Keratinocyte (primary cell): ENCODE measurements around the gene AAGAB. TPM values are rescaled to one million over a fixed set of nuclear protein-coding genes. Genes with fewer than 3 reads are reported as not detected.

Source experiments
- DNase-seq: peaks from one replicate; pipeline ENCODE4 v3.0.0-alpha.2; 2011; ENCODE audit warnings: low read depth, missing footprints, low spot score
- FAIRE-seq: peaks from 2 replicates; lab custom pipeline; 2011; peaks lifted over from hg19 to GRCh38; lab: Jason Lieb, UNC
- H2AFZ ChIP-seq: 2 replicates; pipeline ENCODE4 v1.6.0; 2012; ENCODE audit warnings: low read length, control low read depth, inconsistent platforms; ENCODE audit not compliant: control insufficient read depth
- H3K27ac ChIP-seq: 2 replicates; pipeline ENCODE4 v1.5.1; 2011; ENCODE audit warnings: low read length; ENCODE audit not compliant: control insufficient read depth, insufficient read depth
- H3K27me3 ChIP-seq: 3 replicates; pipeline ENCODE4 v1.6.0; 2011; ENCODE audit warnings: low read length; ENCODE audit not compliant: control insufficient read depth, insufficient read depth; ENCODE audit errors: extremely low read depth
- H3K36me3 ChIP-seq, 2 experiments: 2 replicates in 1 of 2; 3 replicates in 1 of 2; pipeline ENCODE4 v1.5.1; 2011; ENCODE audit warnings: low read length in 2 of 2, mild to moderate bottlenecking in 1 of 2; ENCODE audit not compliant: control insufficient read depth in 2 of 2, insufficient read depth in 2 of 2; ENCODE audit errors: extremely low read depth in 1 of 2
- H3K4me1 ChIP-seq: 3 replicates; pipeline ENCODE4 v1.5.1; 2011; ENCODE audit warnings: low read length; ENCODE audit not compliant: control insufficient read depth, insufficient read depth; ENCODE audit errors: extremely low read depth
- H3K4me2 ChIP-seq: 3 replicates; pipeline ENCODE4 v1.6.0; 2011; ENCODE audit warnings: low read depth, low read length; ENCODE audit not compliant: control insufficient read depth, insufficient read depth; ENCODE audit errors: extremely low read depth
- H3K4me3 ChIP-seq, 3 experiments: fragments of 200-600 bp in 1 of 3; sonication (generic) in 1 of 3; 2 replicates in 2 of 3; 3 replicates in 1 of 3; pipeline ENCODE4 v1.5.1; 2011 to 2016; ENCODE audit warnings: low read length in 3 of 3, mild to moderate bottlenecking in 3 of 3, control low read depth in 2 of 3, inconsistent platforms in 1 of 3, low read depth in 1 of 3, mixed read lengths in 1 of 3, mixed run types in 1 of 3, moderate library complexity in 1 of 3; ENCODE audit not compliant: control insufficient read depth in 2 of 3, insufficient read depth in 2 of 3; ENCODE audit errors: extremely low read depth in 1 of 3
- H3K79me2 ChIP-seq: 2 replicates; pipeline ENCODE4 v1.6.0; 2012; ENCODE audit warnings: low read length; ENCODE audit not compliant: control insufficient read depth, insufficient read depth
- H3K9ac ChIP-seq: 3 replicates; pipeline ENCODE4 v1.6.0; 2011; ENCODE audit warnings: low read length; ENCODE audit not compliant: control insufficient read depth, insufficient read depth; ENCODE audit errors: extremely low read depth
- H3K9me1 ChIP-seq: 3 replicates; pipeline ENCODE4 v1.6.0; 2011; ENCODE audit warnings: low read length; ENCODE audit not compliant: control insufficient read depth, insufficient read depth; ENCODE audit errors: extremely low read depth
- H3K9me3 ChIP-seq: 2 replicates; pipeline ENCODE4 v1.5.1; 2012; ENCODE audit warnings: low read depth, low read length; ENCODE audit not compliant: control insufficient read depth
- H4K20me1 ChIP-seq: 3 replicates; pipeline ENCODE4 v1.6.0; 2011; ENCODE audit warnings: low read length; ENCODE audit not compliant: control insufficient read depth, insufficient read depth; ENCODE audit errors: extremely low read depth
- CTCF ChIP-seq, 3 experiments: IDR thresholded peaks in 1 of 3; conservative IDR thresholded peaks in 1 of 3; optimal IDR thresholded peaks in 1 of 3; 2 replicates in 2 of 3; 3 replicates in 1 of 3; pipeline versions ENCODE3 to v1.5.1; 2011; ENCODE audit warnings: low read length in 3 of 3, mild to moderate bottlenecking in 3 of 3, moderate library complexity in 2 of 3, control low read depth in 1 of 3, inconsistent platforms in 1 of 3; ENCODE audit not compliant: insufficient read depth in 2 of 3; ENCODE audit errors: extremely low read depth in 1 of 3
- EZH2 ChIP-seq: IDR thresholded peaks from one replicate; pipeline ENCODE4 v1.6.1; 2012; ENCODE audit warnings: inconsistent platforms, mild to moderate bottlenecking, low read length, moderate library complexity
- dilution Hi-C: fragments of 300-500 bp; cut with MboI; formaldehyde crosslinking; loops from one replicate; pipeline ENCODE4 v1.7.0; 2020; ENCODE audit warnings: low sequenced_read_pairs; ENCODE audit not compliant: extremely low pct_ligation_motif_present
- polyA plus RNA-seq, 5 experiments: library from polyadenylated mRNA; depleted of rRNA in 3 of 5; stranded (reverse) in 3 of 5; stranded (forward) in 1 of 5; unstranded in 1 of 5; fragments of >200 nt; gene quantifications; 1 replicate in 1 of 5; 2 replicates in 3 of 5; 3 replicates in 1 of 5; pipeline versions ENCODE4 v1.2.1 to v1.2.3, GENCODE V29; 2011 to 2012; ENCODE audit warnings: missing spikeins in 2 of 5, low read depth in 1 of 5, low replicate concordance in 1 of 5

Gene AAGAB
- polyA plus RNA-seq, 1 donor (not counting 4 experiments of a cell fraction or from before 2014, with no cell fraction given): 82.7 TPM

GRCh38 chr15:67180035-67180434, 74.4 kb downstream of the AAGAB start:
- Histone ChIP-seq H3K79me2 (peaks cover 20% of the 10 kb centered on the region), H3K9ac (no peak overlapping the region), H2AFZ (no peak overlapping the region), H3K9me3 (no peaks in the 10 kb centered on the region), H3K4me2 (no peak overlapping the region), H3K27ac (no peak overlapping the region), H3K36me3 (peaks cover 30 to 63% of the 10 kb centered on the region in 2 experiments), H3K27me3 (no peaks in the 10 kb centered on the region), H3K4me3 (no peak overlapping the region), H3K9me1 (no peaks in the 10 kb centered on the region), H4K20me1 (no peaks in the 10 kb centered on the region), H3K4me1 (peaks cover 28% of the 10 kb centered on the region)
- dilution Hi-C loops: no loop called here
- TF ChIP-seq EZH2 (no peak), CTCF (optimal IDR thresholded peaks at IDR 0.05 in 1 of 3, IDR thresholded peaks at IDR 0.05 in 1 of 3, conservative IDR thresholded peaks at IDR 0.05 in 1 of 3; ENCODE audit: extremely low read depth in 1 of 3, insufficient read depth in 2 of 3, low read length in 3 of 3) (no peak)
- no peak for FAIRE-seq
- no peak for DNase-seq

- no peak for DNase-seq
- H3K9ac ChIP-seq: no peak overlapping the region
- no peaks in the 10 kb centered on the region for H3K9me1 ChIP-seq
- H3K4me1 ChIP-seq: peaks cover 33% of the 10 kb centered on the region
- H3K9me3 ChIP-seq: no peaks in the 10 kb centered on the region
- dilution Hi-C loops: no loop called here
- peaks cover 28 to 57% of the 10 kb centered on the region in 2 experiments for H3K36me3 ChIP-seq
- no peaks in the 10 kb centered on the region for H4K20me1 ChIP-seq
- no peak overlapping the region for H3K27ac ChIP-seq
- no peak overlapping the region for H3K4me2 ChIP-seq
- no peak overlapping the region for H2AFZ ChIP-seq
- H3K79me2 ChIP-seq: peaks cover 20% of the 10 kb centered on the region
- no peak for TF ChIP-seq CTCF (optimal IDR thresholded peaks at IDR 0.05 in 1 of 3, IDR thresholded peaks at IDR 0.05 in 1 of 3, conservative IDR thresholded peaks at IDR 0.05 in 1 of 3; ENCODE audit: extremely low read depth in 1 of 3, insufficient read depth in 2 of 3, low read length in 3 of 3)
- no peak for TF ChIP-seq EZH2
- H3K27me3 ChIP-seq: no peaks in the 10 kb centered on the region
- FAIRE-seq: no peak
- no peak overlapping the region for H3K4me3 ChIP-seq
These were observed 75.0 kb downstream of the AAGAB start for GRCh38 chr15:67179411-67179995.
